H9 (cell line): ENCODE data around the gene C2orf49. TPM values are rescaled to one million over a fixed set of nuclear protein-coding genes. Genes with fewer than 3 reads are reported as not detected.

Experiments used
- DNase-seq: peaks from one replicate; pipeline ENCODE4 v3.0.0-alpha.2; 2017
- H2AFZ ChIP-seq: one replicate; pipeline ENCODE4 v1.6.1; 2013; ENCODE audit warnings: mild to moderate bottlenecking, low read length, control low read depth, moderate library complexity
- H2AK5ac ChIP-seq: 2 replicates; pipeline ENCODE4 v1.6.1; 2013; ENCODE audit warnings: low read length, control low read depth, mixed read lengths; ENCODE audit not compliant: insufficient read length
- H2BK120ac ChIP-seq: one replicate; pipeline ENCODE4 v1.6.1; 2013; ENCODE audit warnings: low read depth, mild to moderate bottlenecking, low read length, control low read depth, inconsistent platforms; ENCODE audit not compliant: poor library complexity, severe bottlenecking
- H2BK12ac ChIP-seq: 2 replicates; pipeline ENCODE4 v1.6.1; 2013; ENCODE audit warnings: low read length, control low read depth, mixed read lengths, low read depth; ENCODE audit not compliant: insufficient read length
- H2BK15ac ChIP-seq: 2 replicates; pipeline ENCODE4 v1.6.1; 2013; ENCODE audit warnings: low read depth, low read length, control low read depth
- H2BK20ac ChIP-seq: one replicate; pipeline ENCODE4 v1.6.1; 2013; ENCODE audit warnings: low read depth, mild to moderate bottlenecking, low read length, control low read depth, inconsistent platforms; ENCODE audit not compliant: poor library complexity, severe bottlenecking
- H2BK5ac ChIP-seq: 2 replicates; pipeline ENCODE4 v1.6.1; 2013; ENCODE audit warnings: low read length, control low read depth, mixed read lengths; ENCODE audit not compliant: insufficient read length
- H3K14ac ChIP-seq: 2 replicates; pipeline ENCODE4 v1.6.1; 2013; ENCODE audit warnings: low read length, control low read depth; ENCODE audit not compliant: insufficient read depth
- H3K18ac ChIP-seq: 2 replicates; pipeline ENCODE4 v1.6.1; 2013; ENCODE audit warnings: low read depth, mild to moderate bottlenecking, mixed read lengths, low read length, control low read depth; ENCODE audit not compliant: insufficient read length
- H3K23ac ChIP-seq: 2 replicates; pipeline ENCODE4 v1.6.1; 2013; ENCODE audit warnings: low read length, control low read depth, mixed read lengths, low read depth; ENCODE audit not compliant: insufficient read length
- H3K23me2 ChIP-seq: 2 replicates; pipeline ENCODE4 v1.6.1; 2013; ENCODE audit warnings: low read depth, mild to moderate bottlenecking, mixed read lengths, low read length, control low read depth; ENCODE audit not compliant: insufficient read length, poor library complexity, severe bottlenecking
- H3K27ac ChIP-seq: 2 replicates; pipeline ENCODE4 v1.5.1; 2013; ENCODE audit warnings: low read length, control low read depth, mixed read lengths, low read depth; ENCODE audit not compliant: insufficient read length
- H3K27me3 ChIP-seq: 2 replicates; pipeline ENCODE4 v1.6.1; 2013; ENCODE audit warnings: low read length, control low read depth, inconsistent platforms; ENCODE audit not compliant: insufficient read depth
- H3K4ac ChIP-seq: 2 replicates; pipeline ENCODE4 v1.6.1; 2013; ENCODE audit warnings: low read depth, mild to moderate bottlenecking, control low read depth, inconsistent platforms, low read length, moderate library complexity
- H3K4me1 ChIP-seq: 2 replicates; pipeline ENCODE4 v1.6.1; 2013; ENCODE audit warnings: low read length, control low read depth, inconsistent platforms; ENCODE audit not compliant: insufficient read depth
- H3K4me2 ChIP-seq: 2 replicates; pipeline ENCODE4 v1.6.1; 2013; ENCODE audit warnings: low read length, control low read depth, mixed read lengths; ENCODE audit not compliant: insufficient read length, insufficient read depth
- H3K56ac ChIP-seq: 2 replicates; pipeline ENCODE4 v1.6.1; 2013; ENCODE audit warnings: low read depth, mild to moderate bottlenecking, mixed read lengths, low read length, control low read depth; ENCODE audit not compliant: insufficient read length
- H3K79me1 ChIP-seq: 2 replicates; pipeline ENCODE4 v1.6.1; 2013; ENCODE audit warnings: low read depth, mild to moderate bottlenecking, moderate library complexity, low read length, control low read depth, inconsistent platforms; ENCODE audit not compliant: insufficient read depth, poor library complexity, severe bottlenecking
- H3K79me2 ChIP-seq: 2 replicates; pipeline ENCODE4 v1.6.1; 2013; ENCODE audit warnings: low read length, control low read depth, inconsistent platforms; ENCODE audit not compliant: insufficient read depth
- H3K9ac ChIP-seq: 2 replicates; pipeline ENCODE4 v1.6.1; 2013; ENCODE audit warnings: low read length, control low read depth, mixed read lengths; ENCODE audit not compliant: insufficient read length; ENCODE audit errors: extremely low read depth
- H3K9me3 ChIP-seq: one replicate; pipeline ENCODE4 v1.6.1; 2013; ENCODE audit warnings: low read depth, low read length, inconsistent platforms; ENCODE audit not compliant: control insufficient read depth
- H3T11ph ChIP-seq: one replicate; pipeline ENCODE4 v1.6.1; 2013; ENCODE audit warnings: mild to moderate bottlenecking, low read length, control low read depth, inconsistent platforms
- H4K20me1 ChIP-seq: one replicate; pipeline ENCODE4 v1.6.1; 2013; ENCODE audit not compliant: control insufficient read depth, insufficient read length, insufficient read depth
- H4K5ac ChIP-seq: 2 replicates; pipeline ENCODE4 v1.6.1; 2013; ENCODE audit warnings: low read depth, mild to moderate bottlenecking, mixed read lengths, low read length, control low read depth; ENCODE audit not compliant: insufficient read length
- H4K8ac ChIP-seq: replicated peaks from 2 replicates; pipeline ENCODE4 v1.6.1; 2013; ENCODE audit warnings: low read length, control low read depth, mixed read lengths, low read depth; ENCODE audit not compliant: insufficient read length
- H4K91ac ChIP-seq: 2 replicates; pipeline ENCODE4 v1.6.1; 2013; ENCODE audit warnings: low read depth, mild to moderate bottlenecking, moderate library complexity, mixed read lengths, low read length, control low read depth; ENCODE audit not compliant: insufficient read length
- H3K27ac Mint-ChIP-seq, 3 experiments: 2 replicates in 2 of 3; 3 replicates in 1 of 3; pipeline ENCODE4 v1.8.0; 2020 to 2021; ENCODE audit warnings: mixed read lengths in 3 of 3, mild to moderate bottlenecking in 1 of 3, moderate library complexity in 1 of 3
- H3K27me3 Mint-ChIP-seq: 2 replicates; pipeline ENCODE4 v1.8.0; 2021; ENCODE audit warnings: low read depth, mild to moderate bottlenecking, moderate library complexity, mixed read lengths
- H3K36me3 Mint-ChIP-seq, 3 experiments: 2 replicates in 2 of 3; 3 replicates in 1 of 3; pipeline ENCODE4 v1.8.0; 2020 to 2021; ENCODE audit warnings: low read depth in 3 of 3, mixed read lengths in 3 of 3; ENCODE audit not compliant: insufficient read depth in 1 of 3
- H3K4me1 Mint-ChIP-seq, 2 experiments: 2 replicates each; pipeline ENCODE4 v1.8.0; 2020; ENCODE audit warnings: mixed read lengths in 2 of 2
- H3K4me3 Mint-ChIP-seq, 2 experiments: 2 replicates in 1 of 2; 3 replicates in 1 of 2; pipeline ENCODE4 v1.8.0; 2020 to 2021; ENCODE audit warnings: mild to moderate bottlenecking in 2 of 2, mixed read lengths in 2 of 2, moderate library complexity in 1 of 2
- H3K9me3 Mint-ChIP-seq, 2 experiments: 2 replicates in 1 of 2; 3 replicates in 1 of 2; pipeline ENCODE4 v1.8.0; 2020; ENCODE audit warnings: mild to moderate bottlenecking in 2 of 2, mixed read lengths in 2 of 2, moderate library complexity in 1 of 2
- CTCF ChIP-seq: fragments of 200-600 bp; sonication (generic); conservative IDR thresholded peaks from 3 replicates; pipeline ENCODE4 v1.8.0; 2021; ENCODE audit warnings: antibody characterized with exemption, mild to moderate bottlenecking
- WGBS: extraction: QIAGEN DNeasy Blood & Tissue Kit; methylation state at CpG from one replicate; pipeline ENCODE4 v1.1.7; 2013; ENCODE audit warnings: missing lambda C conversion rate, low lambda C conversion rate, mixed read lengths; ENCODE audit not compliant: insufficient read length; ENCODE audit errors: extremely low coverage; 5-methylcytosine and 5-hydroxymethylcytosine counted together
- total RNA-seq: library from RNA; stranded (reverse); gene quantifications from 2 replicates; pipeline ENCODE4 v1.2.1, GENCODE V29; 2021

The C2orf49 gene
- total RNA-seq, 1 experiment from 2014 or later = 18.8 TPM

DNA sequence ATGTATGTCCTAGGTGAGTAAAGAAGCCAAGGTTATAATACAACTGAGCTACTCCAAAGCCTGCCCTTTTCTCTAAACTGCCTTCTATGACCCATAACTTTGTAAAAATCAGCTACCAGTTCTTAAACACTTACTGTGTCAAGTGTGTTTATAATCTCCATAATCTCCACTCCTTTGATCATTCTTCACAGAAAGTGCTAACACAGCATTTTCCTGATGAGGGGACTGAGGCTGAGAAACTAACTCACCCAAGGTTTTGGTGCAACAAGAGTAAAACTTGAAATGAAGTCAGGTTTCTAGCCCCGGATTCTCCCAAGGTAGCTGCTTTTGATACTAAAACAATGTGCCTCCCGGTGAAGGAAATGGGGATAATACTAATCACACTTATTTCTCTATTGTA, 1.9 kb upstream of the C2orf49 start:
- no peak overlapping the region for H2BK12ac ChIP-seq
- H4K91ac ChIP-seq = no peak overlapping the region
- H3K14ac ChIP-seq = no peak overlapping the region
- no peak overlapping the region for H3K23ac ChIP-seq
- H3K27me3 ChIP-seq = no peaks in the 10 kb centered on the region
- H2BK20ac ChIP-seq = no peak overlapping the region
- TF ChIP-seq CTCF = no peak
- no peak overlapping the region for H3K4ac ChIP-seq
- no peak overlapping the region for H4K8ac ChIP-seq
- H3K27ac ChIP-seq = no peak overlapping the region
- H2AK5ac ChIP-seq = no peak overlapping the region
- no peak overlapping the region for H3K56ac ChIP-seq
- no peak overlapping the region for H3K18ac ChIP-seq
- Mint-ChIP-seq H3K4me1 (peaks cover 13 to 19% of the 10 kb centered on the region in 2 experiments), H3K9me3 (peaks cover 0 to 3% of the 10 kb centered on the region in 2 experiments; a peak in 1 of 5 replicates), H3K27ac (no peak overlapping the region), H3K36me3 (peaks cover 0 to 19% (median 11%) of the 10 kb centered on the region in 3 experiments; a peak in 6 of 7 replicates), H3K4me3 (peak overlapping the region in 1 of 2 experiments; percentile 99; a peak in 2 of 5 replicates), H3K27me3 (no peaks in the 10 kb centered on the region; the same call in 1 of the 2 replicates)
- H3K4me2 ChIP-seq = no peak overlapping the region
- H2BK5ac ChIP-seq = no peak overlapping the region
- no peak overlapping the region for H3K9ac ChIP-seq
- H3K9me3 ChIP-seq = no peaks in the 10 kb centered on the region
- peaks cover 15% of the 10 kb centered on the region; the same call in 1 of the 2 replicates for H3K79me2 ChIP-seq
- peaks cover 5% of the 10 kb centered on the region for H3K79me1 ChIP-seq
- no peak overlapping the region for H2BK120ac ChIP-seq
- no peak overlapping the region for H3T11ph ChIP-seq
- H3K4me1 ChIP-seq = no peaks in the 10 kb centered on the region
- no peaks in the 10 kb centered on the region for H4K20me1 ChIP-seq
- H2AFZ ChIP-seq = no peak overlapping the region
- no CpG with 5 or more reads among the region's 2 CpGs for WGBS
- peaks cover 9% of the 10 kb centered on the region for H3K23me2 ChIP-seq
- no peak overlapping the region for H2BK15ac ChIP-seq
- no peak for DNase-seq
- no peak overlapping the region for H4K5ac ChIP-seq
